GM21723 (cell line): ENCODE measurements around the gene ERCC5.

ENCODE experiments used
- ATAC-seq: cut with Tn5 transposase; IDR thresholded peaks from one replicate; pipeline ENCODE4 v1.9.1; 2021; ENCODE audit warnings: mild to moderate bottlenecking, moderate library complexity; ENCODE audit not compliant: unreplicated experiment

The ERCC5 gene

GRCh38 chr13:102845630-102846260 is at the start of gene ERCC5:
Gene ERCC5, plus strand, starts transcription at chr13:102846032. Its CDS starts 235 bp downstream, at chr13:102846267.
- ATAC-seq: peak; percentile 86

GRCh38 chr13:102798581-102799425 is 47.0 kb upstream of the ERCC5 start, which contains the start of the genes BIVM and POGLUT2:
Gene BIVM, plus strand, starts transcription at chr13:102799119. Its CDS starts 8,149 bp downstream, at chr13:102807268.
Gene POGLUT2, minus strand, starts transcription at chr13:102798976. Its CDS starts 306 bp downstream, at chr13:102798670.
- peak; percentile 86 for ATAC-seq

GRCh38 chr13:102799426-102800144 is 46.2 kb upstream of the ERCC5 start:
- ATAC-seq: peak; percentile 22

- peak; percentile 77 for ATAC-seq
Observed at GRCh38 chr13:102800145-102801041, 45.4 kb upstream of the ERCC5 start.

- ATAC-seq: no peak
Observed at GRCh38 chr13:102805680-102806079, 40.2 kb upstream of the ERCC5 start.

GRCh38 chr13:102807699-102808098 is 38.1 kb upstream of the ERCC5 start:
- ATAC-seq: no peak

GRCh38 chr13:102812611-102813287 is 33.1 kb upstream of the ERCC5 start:
- ATAC-seq: no peak

- ATAC-seq: peak; percentile 45
Observed at GRCh38 chr13:102814025-102814607, 31.7 kb upstream of the ERCC5 start.

GRCh38 chr13:102814793-102815192 is 31.0 kb upstream of the ERCC5 start:
- no peak for ATAC-seq

- ATAC-seq: no peak
Observed at GRCh38 chr13:102815788-102816187, 30.0 kb upstream of the ERCC5 start.

GRCh38 chr13:102816708-102817107 is 29.1 kb upstream of the ERCC5 start:
- ATAC-seq: no peak

GRCh38 chr13:102817241-102817640 is 28.6 kb upstream of the ERCC5 start:
- ATAC-seq: no peak

GRCh38 chr13:102817907-102818306 is 27.9 kb upstream of the ERCC5 start:
- no peak for ATAC-seq

GRCh38 chr13:102825400-102825799 is 20.4 kb upstream of the ERCC5 start:
- no peak for ATAC-seq

GRCh38 chr13:102825921-102826706 is 19.7 kb upstream of the ERCC5 start:
- ATAC-seq: no peak

GRCh38 chr13:102830646-102831045 is 15.2 kb upstream of the ERCC5 start:
- ATAC-seq: no peak

- no peak for ATAC-seq
Observed at GRCh38 chr13:102836471-102836870, 9.4 kb upstream of the ERCC5 start.

- no peak for ATAC-seq
Observed at GRCh38 chr13:102838273-102838672, 7.6 kb upstream of the ERCC5 start.

GRCh38 chr13:102838982-102839381 is 6.8 kb upstream of the ERCC5 start:
- ATAC-seq: no peak
